DOHH2 (cell line): Measurements from ENCODE around the gene HIVEP1.
"Not testable (repeated sequence)": the region's sequence is repeated elsewhere in the genome, so short reads cannot be mapped to it uniquely, and the experiment has no call there.

Source experiments
- H3F3A ChIP-seq: fragments of 200-600 bp; sonication (generic), shearing (Covaris generic); 2 replicates; pipeline ENCODE4 v1.6.0; 2016; ENCODE audit warnings: antibody characterized with exemption, mild to moderate bottlenecking; ENCODE audit not compliant: control insufficient read depth, insufficient read depth
- H3K27ac ChIP-seq: fragments of 200-600 bp; sonication (generic); 2 replicates; pipeline ENCODE4 v1.5.1; 2014; ENCODE audit warnings: low read depth, mild to moderate bottlenecking, low read length, moderate library complexity
- H3K27me3 ChIP-seq: fragments of 200-600 bp; sonication (generic); 2 replicates; pipeline ENCODE4 v1.6.1; 2014; ENCODE audit warnings: mild to moderate bottlenecking, low read length, mixed read lengths; ENCODE audit not compliant: control insufficient read depth
- H3K36me3 ChIP-seq: fragments of 200-600 bp; sonication (generic); 2 replicates; pipeline ENCODE4 v1.6.1; 2014; ENCODE audit warnings: mild to moderate bottlenecking, low read length, moderate library complexity, mixed read lengths; ENCODE audit not compliant: control insufficient read depth
- H3K4me1 ChIP-seq: fragments of 200-600 bp; sonication (generic); 2 replicates; pipeline ENCODE4 v1.6.1; 2014; ENCODE audit warnings: mild to moderate bottlenecking, low read length, mixed read lengths; ENCODE audit not compliant: control insufficient read depth
- H3K4me2 ChIP-seq: fragments of 200-600 bp; sonication (generic); 2 replicates; pipeline ENCODE4 v1.6.0; 2014; ENCODE audit warnings: mild to moderate bottlenecking, low read length, moderate library complexity
- H3K4me3 ChIP-seq: fragments of 200-600 bp; sonication (generic); 2 replicates; pipeline ENCODE4 v1.5.1; 2014; ENCODE audit warnings: mild to moderate bottlenecking, low read length, mixed read lengths
- H3K79me2 ChIP-seq: fragments of 200-600 bp; sonication (generic); 2 replicates; pipeline ENCODE4 v1.6.1; 2014; ENCODE audit warnings: mild to moderate bottlenecking, low read length, mixed read lengths; ENCODE audit not compliant: control insufficient read depth
- H3K9me2 ChIP-seq: fragments of 200-600 bp; sonication (generic); replicated peaks from 2 replicates; pipeline ENCODE4 v1.6.1; 2014; ENCODE audit warnings: mild to moderate bottlenecking, low read length, mixed read lengths; ENCODE audit not compliant: control insufficient read depth
- H3K9me3 ChIP-seq: fragments of 200-600 bp; sonication (generic); 2 replicates; pipeline ENCODE4 v1.6.1; 2014; ENCODE audit warnings: antibody characterized with exemption, low read length, mixed read lengths; ENCODE audit not compliant: control insufficient read depth, insufficient read depth
- H4K20me1 ChIP-seq: fragments of 200-600 bp; sonication (generic); 2 replicates; pipeline ENCODE4 v1.6.0; 2014; ENCODE audit warnings: low read depth, mild to moderate bottlenecking, antibody characterized with exemption, low read length, moderate library complexity; ENCODE audit not compliant: control insufficient read depth, insufficient read depth
- CTCF ChIP-seq: fragments of 200-600 bp; sonication (generic); IDR thresholded peaks from one replicate; pipeline ENCODE4 v1.5.1; 2014; ENCODE audit warnings: antibody characterized with exemption, mild to moderate bottlenecking, low read depth, low read length; ENCODE audit not compliant: poor library complexity, severe bottlenecking
- EZH2phosphoT487 ChIP-seq: fragments of 200-600 bp; sonication (generic); IDR thresholded peaks from 2 replicates; pipeline ENCODE4 v1.6.1; 2017; ENCODE audit warnings: borderline replicate concordance, mild to moderate bottlenecking, antibody characterized with exemption, low read length, moderate library complexity, mixed read lengths

Gene HIVEP1

GRCh38 chr6:12173661-12174060 is 161.5 kb downstream of the HIVEP1 start:
- no peaks in the 10 kb centered on the region for H3K4me1 ChIP-seq
- no peaks in the 10 kb centered on the region for H3F3A ChIP-seq
- TF ChIP-seq CTCF = no peak
- TF ChIP-seq EZH2phosphoT487 = no peak
- H3K4me2 ChIP-seq = no peak overlapping the region
- no peaks in the 10 kb centered on the region for H3K36me3 ChIP-seq
- H4K20me1 ChIP-seq = no peaks in the 10 kb centered on the region
- no peaks in the 10 kb centered on the region for H3K9me2 ChIP-seq
- H3K9me3 ChIP-seq = no peaks in the 10 kb centered on the region
- H3K27me3 ChIP-seq = no peaks in the 10 kb centered on the region
- no peak overlapping the region for H3K27ac ChIP-seq
- no peaks in the 10 kb centered on the region for H3K79me2 ChIP-seq
- H3K4me3 ChIP-seq = no peak overlapping the region

- TF ChIP-seq EZH2phosphoT487 = no peak
- no peak for TF ChIP-seq CTCF
- Histone ChIP-seq H3K9me2 (no peaks in the 10 kb centered on the region), H3K4me1 (no peaks in the 10 kb centered on the region), H3K4me2 (no peak overlapping the region), H3K36me3 (no peaks in the 10 kb centered on the region), H3K4me3 (no peak overlapping the region), H3F3A (no peaks in the 10 kb centered on the region), H3K27me3 (no peaks in the 10 kb centered on the region), H3K9me3 (no peaks in the 10 kb centered on the region), H3K27ac (no peak overlapping the region), H4K20me1 (no peaks in the 10 kb centered on the region), H3K79me2 (no peaks in the 10 kb centered on the region)
Measured at GRCh38 chr6:12174878-12175277, 162.8 kb downstream of the HIVEP1 start.

- H3K4me2 ChIP-seq = no peak overlapping the region
- H3F3A ChIP-seq = no peaks in the 10 kb centered on the region
- H3K27ac ChIP-seq = no peak overlapping the region
- H4K20me1 ChIP-seq = no peaks in the 10 kb centered on the region
- no peaks in the 10 kb centered on the region for H3K36me3 ChIP-seq
- no peaks in the 10 kb centered on the region for H3K4me1 ChIP-seq
- no peak overlapping the region for H3K4me3 ChIP-seq
- no peaks in the 10 kb centered on the region for H3K79me2 ChIP-seq
- no peaks in the 10 kb centered on the region for H3K9me2 ChIP-seq
- no peaks in the 10 kb centered on the region for H3K9me3 ChIP-seq
- TF ChIP-seq EZH2phosphoT487 (no peak), CTCF (no peak)
- H3K27me3 ChIP-seq = no peaks in the 10 kb centered on the region
Measured at GRCh38 chr6:12175626-12176025, 163.5 kb downstream of the HIVEP1 start.

GRCh38 chr6:12176782-12177181 is 164.7 kb downstream of the HIVEP1 start:
- not testable (repeated sequence) for H3K27me3 ChIP-seq, H3K4me2 ChIP-seq, H3K79me2 ChIP-seq, H3F3A ChIP-seq, H3K27ac ChIP-seq, H3K4me3 ChIP-seq, H3K9me2 ChIP-seq, H3K36me3 ChIP-seq, H3K9me3 ChIP-seq, H3K4me1 ChIP-seq, H4K20me1 ChIP-seq
